ENCODE measurements around the gene TAPBPL. TPM values are rescaled to one million over a fixed set of nuclear protein-coding genes. Genes with fewer than 3 reads are reported as not detected.

The TAPBPL gene
- polyA plus RNA-seq, 1 of the 3 experiments (the other 2 are of a cell fraction), result 24.1 TPM

DNA sequence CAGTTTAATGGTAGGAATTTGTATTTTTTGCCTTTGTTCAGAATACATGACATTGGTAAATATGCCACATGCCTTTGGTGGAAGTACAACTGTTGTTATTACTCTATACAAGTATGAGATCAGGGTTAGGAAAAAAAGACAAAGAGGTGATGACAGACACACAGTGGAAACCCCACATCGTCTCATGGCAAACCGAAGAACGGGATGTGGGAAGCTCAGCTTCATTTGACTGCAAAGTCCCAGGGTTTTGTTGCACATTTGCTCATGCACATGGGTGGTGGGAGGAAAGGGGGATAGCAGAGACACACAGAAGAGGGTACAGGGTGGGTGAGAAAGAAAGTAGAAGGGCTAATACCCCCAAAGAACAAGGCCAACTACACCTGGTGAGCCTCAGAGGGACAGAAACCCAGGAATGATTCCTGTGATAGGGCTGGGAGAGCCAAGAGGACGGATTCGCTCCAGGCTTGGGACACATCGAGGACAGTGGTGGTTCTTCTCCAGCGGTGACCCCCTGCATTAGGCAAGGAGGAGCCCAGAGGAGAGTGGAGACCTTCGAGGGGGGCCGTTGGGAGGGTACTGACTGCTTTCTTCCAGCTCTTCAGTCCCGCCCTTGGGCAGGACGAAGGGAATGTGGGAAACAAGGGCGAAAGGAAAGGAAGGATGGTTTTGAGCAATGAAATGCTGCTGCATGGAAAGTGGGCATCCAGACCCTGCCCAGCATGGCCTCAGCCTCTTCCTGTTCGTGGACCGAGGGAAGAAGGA, 10.6 kb downstream of the TAPBPL start:
- TF ChIP-seq, protein P1, sequence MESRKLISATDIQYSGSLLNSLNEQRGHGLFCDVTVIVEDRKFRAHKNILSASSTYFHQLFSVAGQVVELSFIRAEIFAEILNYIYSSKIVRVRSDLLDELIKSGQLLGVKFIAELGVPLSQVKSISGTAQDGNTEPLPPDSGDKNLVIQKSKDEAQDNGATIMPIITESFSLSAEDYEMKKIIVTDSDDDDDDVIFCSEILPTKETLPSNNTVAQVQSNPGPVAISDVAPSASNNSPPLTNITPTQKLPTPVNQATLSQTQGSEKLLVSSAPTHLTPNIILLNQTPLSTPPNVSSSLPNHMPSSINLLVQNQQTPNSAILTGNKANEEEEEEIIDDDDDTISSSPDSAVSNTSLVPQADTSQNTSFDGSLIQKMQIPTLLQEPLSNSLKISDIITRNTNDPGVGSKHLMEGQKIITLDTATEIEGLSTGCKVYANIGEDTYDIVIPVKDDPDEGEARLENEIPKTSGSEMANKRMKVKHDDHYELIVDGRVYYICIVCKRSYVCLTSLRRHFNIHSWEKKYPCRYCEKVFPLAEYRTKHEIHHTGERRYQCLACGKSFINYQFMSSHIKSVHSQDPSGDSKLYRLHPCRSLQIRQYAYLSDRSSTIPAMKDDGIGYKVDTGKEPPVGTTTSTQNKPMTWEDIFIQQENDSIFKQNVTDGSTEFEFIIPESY (IDR thresholded peaks at IDR 0.05; ENCODE audit: borderline replicate concordance, low read depth), result no peak
- no peak for TF ChIP-seq JUND (IDR thresholded peaks at IDR 0.05)
- TF ChIP-seq NFIC (IDR thresholded peaks at IDR 0.05; ENCODE audit: borderline replicate concordance), result no peak
- TF ChIP-seq EP300 (IDR thresholded peaks at IDR 0.05; ENCODE audit: borderline replicate concordance in 1 of 2, low read depth in 1 of 2, low read length in 1 of 2), result no peak
- no peak for TF ChIP-seq MEF2A (IDR thresholded peaks at IDR 0.05; ENCODE audit: borderline replicate concordance, low read depth)
- TF ChIP-seq, protein P2, sequence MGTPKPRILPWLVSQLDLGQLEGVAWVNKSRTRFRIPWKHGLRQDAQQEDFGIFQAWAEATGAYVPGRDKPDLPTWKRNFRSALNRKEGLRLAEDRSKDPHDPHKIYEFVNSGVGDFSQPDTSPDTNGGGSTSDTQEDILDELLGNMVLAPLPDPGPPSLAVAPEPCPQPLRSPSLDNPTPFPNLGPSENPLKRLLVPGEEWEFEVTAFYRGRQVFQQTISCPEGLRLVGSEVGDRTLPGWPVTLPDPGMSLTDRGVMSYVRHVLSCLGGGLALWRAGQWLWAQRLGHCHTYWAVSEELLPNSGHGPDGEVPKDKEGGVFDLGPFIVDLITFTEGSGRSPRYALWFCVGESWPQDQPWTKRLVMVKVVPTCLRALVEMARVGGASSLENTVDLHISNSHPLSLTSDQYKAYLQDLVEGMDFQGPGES (IDR thresholded peaks at IDR 0.05; ENCODE audit: low read depth, low read length), result no peak
- TF ChIP-seq FOXJ3 (CRISPR knock-in tag; IDR thresholded peaks at IDR 0.05), result no peak
- TF ChIP-seq, protein P3, sequence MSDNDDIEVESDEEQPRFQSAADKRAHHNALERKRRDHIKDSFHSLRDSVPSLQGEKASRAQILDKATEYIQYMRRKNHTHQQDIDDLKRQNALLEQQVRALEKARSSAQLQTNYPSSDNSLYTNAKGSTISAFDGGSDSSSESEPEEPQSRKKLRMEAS (IDR thresholded peaks at IDR 0.05; ENCODE audit: low read depth), result no peak
- no peak for TF ChIP-seq MXI1 (IDR thresholded peaks at IDR 0.05; ENCODE audit: low read depth, low read length)
- TF ChIP-seq, protein P4, sequence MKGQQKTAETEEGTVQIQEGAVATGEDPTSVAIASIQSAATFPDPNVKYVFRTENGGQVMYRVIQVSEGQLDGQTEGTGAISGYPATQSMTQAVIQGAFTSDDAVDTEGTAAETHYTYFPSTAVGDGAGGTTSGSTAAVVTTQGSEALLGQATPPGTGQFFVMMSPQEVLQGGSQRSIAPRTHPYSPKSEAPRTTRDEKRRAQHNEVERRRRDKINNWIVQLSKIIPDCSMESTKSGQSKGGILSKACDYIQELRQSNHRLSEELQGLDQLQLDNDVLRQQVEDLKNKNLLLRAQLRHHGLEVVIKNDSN (IDR thresholded peaks at IDR 0.05; ENCODE audit: borderline replicate concordance, low read depth), result no peak

DNA sequence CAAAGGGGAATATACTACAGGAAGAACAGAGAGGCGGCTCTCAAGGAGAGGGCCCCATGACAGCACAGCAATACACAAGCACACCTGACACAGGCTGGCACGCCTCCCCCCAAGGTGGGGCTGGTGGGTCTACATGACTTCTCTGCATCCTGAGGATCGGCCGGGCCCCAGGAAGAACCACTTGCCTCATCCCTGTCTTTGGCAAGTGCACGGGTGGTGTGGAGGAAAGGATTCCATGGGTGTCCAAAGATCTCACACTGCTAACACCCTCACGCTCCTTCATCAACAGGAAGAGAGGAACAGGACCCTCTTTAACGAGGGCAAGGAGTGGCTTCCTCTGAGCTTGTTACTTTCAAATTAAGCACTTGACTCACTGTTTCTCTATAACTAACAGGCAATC, 11.4 kb downstream of the TAPBPL start:
- H3K36me3 ChIP-seq (replicated peaks in 1 of 2; ENCODE audit: control insufficient read depth in 1 of 2, insufficient read depth in 2 of 2, low read length in 1 of 2), result peaks cover 47 to 55% of the 10 kb centered on the region in 2 experiments
- CTCF ChIA-PET, result interaction anchor here (0.6 to 1.4 kb wide), 9 partner anchors 12 to 681 kb away, joined by 3 to 6 read pairs (median 3); no protein-coding TSS in a partner anchor
- POLR2A ChIA-PET, result interaction anchor here (1.5 kb wide), 1 partner anchor 12 kb away, joined by 5 read pairs; the partner anchor contains the start of gene TAPBPL

More for the DNA sequence above, 10.6 kb downstream of the TAPBPL start:
- Histone ChIP-seq H3K27ac (ENCODE audit: low read depth in 2 of 2, low read length in 1 of 2) (no peak overlapping the region), H3K9me3 (no peaks in the 10 kb centered on the region), H3K9me2 (no peaks in the 10 kb centered on the region), H3F3A (replicated peaks; ENCODE audit: insufficient read depth) (peaks cover 4% of the 10 kb centered on the region), H3K27me3 (ENCODE audit: insufficient read depth) (no peaks in the 10 kb centered on the region), H3K36me3 (replicated peaks in 1 of 2; ENCODE audit: control insufficient read depth in 1 of 2, insufficient read depth in 2 of 2, low read length in 1 of 2) (peaks cover 51 to 59% of the 10 kb centered on the region in 2 experiments), H3K79me2 (ENCODE audit: insufficient read depth) (peaks cover 9% of the 10 kb centered on the region; the same call in 1 of the 2 replicates), H3K4me3 (ENCODE audit: low read depth in 2 of 2, low read length in 1 of 2) (no peak overlapping the region), H3K4me2 (no peak overlapping the region), H2AFZ (ENCODE audit: low read depth) (no peak overlapping the region), H3K9ac (no peak overlapping the region), H4K20me1 (ENCODE audit: insufficient read depth) (no peaks in the 10 kb centered on the region), H3K4me1 (ENCODE audit: control insufficient read depth in 1 of 2, insufficient read depth in 2 of 2, low read depth in 1 of 2, low read length in 1 of 2) (no peaks in the 10 kb centered on the region)
- ChIA-PET POLR2A (interaction anchor here (1.5 kb wide), 1 partner anchor 11 kb away, joined by 5 read pairs; the partner anchor contains the start of gene TAPBPL), CTCF (interaction anchor here (0.6 to 1.1 kb wide), 8 partner anchors 22 to 682 kb away, joined by 3 to 6 read pairs (median 3); no protein-coding TSS in a partner anchor)
- WGBS (ENCODE audit: low lambda C conversion rate), result 92% methylated on average over 14 of the region's 14 CpGs
- no peak for DNase-seq

More for the DNA sequence above, 11.4 kb downstream of the TAPBPL start:
- WGBS (ENCODE audit: low lambda C conversion rate), result 96% methylated on average over 7 of the region's 7 CpGs
- no peak for DNase-seq
- Histone ChIP-seq H3K27me3 (ENCODE audit: insufficient read depth) (no peaks in the 10 kb centered on the region), H3K4me1 (ENCODE audit: control insufficient read depth in 1 of 2, insufficient read depth in 2 of 2, low read depth in 1 of 2, low read length in 1 of 2) (no peaks in the 10 kb centered on the region), H2AFZ (ENCODE audit: low read depth) (no peak overlapping the region), H3F3A (replicated peaks; ENCODE audit: insufficient read depth) (peaks cover 4% of the 10 kb centered on the region), H4K20me1 (ENCODE audit: insufficient read depth) (no peaks in the 10 kb centered on the region), H3K79me2 (ENCODE audit: insufficient read depth) (peaks cover 17% of the 10 kb centered on the region), H3K27ac (ENCODE audit: low read depth in 2 of 2, low read length in 1 of 2) (no peak overlapping the region), H3K9me2 (no peaks in the 10 kb centered on the region), H3K9me3 (no peaks in the 10 kb centered on the region), H3K4me2 (no peak overlapping the region), H3K4me3 (ENCODE audit: low read depth in 2 of 2, low read length in 1 of 2) (no peak overlapping the region), H3K9ac (no peak overlapping the region)
- TF ChIP-seq, protein P5, sequence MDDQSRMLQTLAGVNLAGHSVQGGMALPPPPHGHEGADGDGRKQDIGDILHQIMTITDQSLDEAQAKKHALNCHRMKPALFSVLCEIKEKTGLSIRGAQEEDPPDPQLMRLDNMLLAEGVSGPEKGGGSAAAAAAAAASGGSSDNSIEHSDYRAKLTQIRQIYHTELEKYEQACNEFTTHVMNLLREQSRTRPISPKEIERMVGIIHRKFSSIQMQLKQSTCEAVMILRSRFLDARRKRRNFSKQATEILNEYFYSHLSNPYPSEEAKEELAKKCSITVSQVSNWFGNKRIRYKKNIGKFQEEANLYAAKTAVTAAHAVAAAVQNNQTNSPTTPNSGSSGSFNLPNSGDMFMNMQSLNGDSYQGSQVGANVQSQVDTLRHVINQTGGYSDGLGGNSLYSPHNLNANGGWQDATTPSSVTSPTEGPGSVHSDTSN (IDR thresholded peaks at IDR 0.05), result no peak
- no peak for TF ChIP-seq MXI1 (IDR thresholded peaks at IDR 0.05; ENCODE audit: low read depth, low read length)

All from SK-N-SH (cell line).